ENCODE results near the gene TMEM117.

Gene TMEM117

DNA sequence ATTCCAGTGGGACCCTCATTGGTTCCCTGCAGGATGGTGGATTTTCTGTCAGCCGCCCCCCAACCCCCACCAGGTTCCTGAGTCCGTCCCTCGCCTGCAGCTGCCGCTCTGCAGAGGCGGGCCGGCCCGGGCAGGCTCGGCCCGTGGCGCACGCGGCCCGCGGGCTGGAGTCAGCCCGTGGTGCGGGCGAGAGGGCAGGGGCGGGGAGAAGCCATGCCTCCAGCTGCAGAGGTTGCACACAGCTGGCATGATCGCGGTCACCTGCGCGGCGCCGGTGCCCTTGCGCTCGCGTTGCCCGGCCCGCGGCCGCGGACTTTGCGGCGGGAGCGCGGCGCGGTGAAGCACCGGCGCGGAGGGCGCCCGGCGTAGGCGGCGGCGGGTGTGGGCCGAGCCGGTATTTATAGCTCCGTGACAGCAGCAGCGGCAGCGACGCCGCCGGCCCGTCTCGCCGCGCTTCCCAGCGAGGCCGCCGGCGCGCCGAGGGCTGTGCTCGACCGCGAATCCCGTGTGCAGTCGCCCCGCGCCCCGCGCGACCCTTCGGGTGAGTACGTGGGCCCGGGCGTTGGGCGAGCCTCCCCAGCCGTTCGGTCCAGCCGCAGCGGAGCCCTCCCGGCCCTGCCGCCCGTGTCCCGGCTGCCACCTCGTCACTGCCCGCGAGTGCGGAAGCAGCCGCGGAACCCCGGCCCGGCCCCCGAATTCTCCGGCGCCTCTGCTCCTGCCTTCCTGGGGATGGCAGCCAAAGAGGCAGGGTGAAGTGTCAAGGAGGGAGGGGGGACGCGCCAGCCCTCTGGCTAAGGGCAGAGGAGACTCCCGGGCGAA, at the start of gene TMEM117:
TMEM117 (plus strand) TSS at position 426 of the 819 bp plus-strand sequence.
- peak; percentile 86 for DNase-seq

DNA sequence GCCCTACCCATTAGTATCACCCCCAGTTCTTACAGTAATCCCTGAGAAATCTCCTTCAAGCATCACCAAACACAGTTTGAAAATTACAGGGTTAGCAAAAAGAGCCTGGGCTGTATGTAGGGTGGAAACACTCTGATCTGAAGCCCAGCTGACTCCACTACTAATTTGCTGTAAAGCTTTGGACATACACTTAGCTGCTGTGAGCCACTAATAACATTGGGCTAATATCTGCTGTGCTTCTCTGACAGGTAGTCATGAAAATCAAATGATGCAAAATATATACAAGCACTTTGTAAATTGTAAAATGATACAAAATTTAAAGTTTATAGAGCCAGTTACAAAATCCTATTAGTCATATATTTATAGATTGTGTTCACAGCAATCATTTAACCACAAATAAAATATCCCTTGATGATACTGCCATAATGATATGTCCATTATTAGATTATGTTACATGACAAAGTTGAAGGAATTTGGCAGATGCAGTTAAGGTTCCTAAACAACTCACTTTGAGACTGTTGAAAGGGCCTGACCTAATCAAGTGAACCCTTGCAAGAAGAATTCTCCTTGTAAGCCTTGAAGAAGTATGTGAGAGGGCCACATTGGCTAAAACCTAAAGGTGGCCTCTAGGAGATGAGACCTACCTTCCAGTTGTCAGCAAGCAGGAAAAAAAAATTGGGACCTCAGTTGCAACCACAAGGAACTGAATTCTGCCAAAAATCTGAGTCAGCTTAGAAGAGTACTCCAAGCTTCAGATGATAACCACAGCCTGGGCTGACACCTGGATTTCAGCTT, 48.8 kb upstream of the TMEM117 start:
- DNase-seq = no peak

- no peak for DNase-seq
These were observed 45.9 kb upstream of the TMEM117 start for GRCh38 chr12:43789941-43790340.

GRCh38 chr12:43795716-43796280, 40.1 kb upstream of the TMEM117 start:
- DNase-seq = no peak

GRCh38 chr12:43797561-43798217, 38.2 kb upstream of the TMEM117 start:
- DNase-seq = no peak

DNA sequence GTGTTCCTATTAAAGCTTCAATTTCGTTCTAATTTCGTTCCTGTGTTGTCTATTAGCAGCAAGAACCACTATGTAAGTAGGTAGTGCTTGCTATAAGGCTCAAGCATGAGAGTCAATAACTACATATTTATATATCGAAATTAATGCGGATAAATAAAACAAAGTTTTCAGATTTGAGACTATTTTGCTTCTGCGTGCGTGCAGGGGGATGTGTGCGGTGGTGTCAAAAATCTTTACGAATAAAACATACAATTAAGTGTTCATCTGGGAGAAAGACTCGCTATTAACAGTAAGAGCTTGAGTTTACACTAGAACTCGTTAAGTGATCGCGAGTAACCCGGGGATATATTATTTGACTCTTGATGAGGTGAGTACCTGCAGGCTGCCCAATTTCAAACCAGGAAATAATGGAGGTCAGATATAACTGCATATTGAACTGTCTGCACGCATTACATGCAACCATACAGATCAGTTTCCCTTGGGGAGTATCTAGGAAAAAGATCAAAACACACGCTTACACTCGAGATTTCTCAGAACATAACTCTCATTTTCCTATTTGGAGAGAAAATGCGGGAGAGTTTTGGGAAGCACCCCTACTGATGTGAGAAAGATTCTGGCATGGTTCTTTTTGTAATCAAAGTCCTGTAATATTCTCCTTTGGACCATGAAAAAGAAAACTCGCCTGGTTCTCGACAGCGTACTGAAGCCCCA, 30.6 kb upstream of the TMEM117 start:
- DNase-seq = no peak

- peak; percentile 95 for DNase-seq
These were observed 29.8 kb upstream of the TMEM117 start, which contains the start of gene TWF1 for GRCh38 chr12:43805860-43806736. Gene TWF1 (minus strand): TSS chr12:43806317. CDS start chr12:43806245, 72 bp downstream.

GRCh38 chr12:43806737-43807072, 29.2 kb upstream of the TMEM117 start:
- no peak for DNase-seq

DNA sequence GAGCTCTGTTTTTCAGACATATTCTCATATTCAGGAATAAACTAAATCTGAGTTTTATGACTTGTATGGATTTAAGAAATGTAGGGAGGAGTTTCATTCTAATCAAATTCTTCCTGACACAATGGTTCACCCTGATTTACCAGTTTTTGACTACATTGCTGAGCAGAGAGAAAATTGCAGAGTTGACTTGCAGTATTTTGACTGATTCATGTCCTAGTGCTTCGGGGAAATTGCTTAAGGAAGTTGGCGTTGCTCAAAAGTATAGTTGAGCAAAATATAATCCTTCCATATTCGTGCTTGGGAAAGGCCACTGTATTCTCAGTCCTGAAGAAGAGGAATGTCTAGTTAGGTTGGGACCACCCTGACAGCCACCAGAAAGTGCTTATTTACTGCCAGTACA, 28.5 kb upstream of the TMEM117 start:
- DNase-seq = no peak

DNA sequence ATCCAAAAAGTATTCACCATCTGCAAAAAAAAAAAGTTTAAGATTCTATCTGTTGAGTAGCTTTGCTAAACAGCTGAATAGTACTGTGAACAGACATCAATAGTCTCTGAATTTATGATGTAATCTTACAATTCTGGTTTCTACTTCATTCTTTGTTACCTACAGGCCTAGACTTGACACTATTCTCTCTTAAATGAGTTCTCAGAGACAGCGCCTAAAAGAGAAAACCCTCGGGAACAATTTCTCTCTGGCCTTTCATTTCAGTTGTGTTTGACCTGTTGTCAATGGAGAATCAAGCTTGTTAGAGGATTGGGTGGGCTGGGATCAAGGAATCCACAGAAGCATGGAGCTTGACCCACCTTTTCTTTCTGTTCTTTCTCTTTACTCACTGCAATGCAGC, 23.8 kb upstream of the TMEM117 start:
- no peak for DNase-seq

DNA sequence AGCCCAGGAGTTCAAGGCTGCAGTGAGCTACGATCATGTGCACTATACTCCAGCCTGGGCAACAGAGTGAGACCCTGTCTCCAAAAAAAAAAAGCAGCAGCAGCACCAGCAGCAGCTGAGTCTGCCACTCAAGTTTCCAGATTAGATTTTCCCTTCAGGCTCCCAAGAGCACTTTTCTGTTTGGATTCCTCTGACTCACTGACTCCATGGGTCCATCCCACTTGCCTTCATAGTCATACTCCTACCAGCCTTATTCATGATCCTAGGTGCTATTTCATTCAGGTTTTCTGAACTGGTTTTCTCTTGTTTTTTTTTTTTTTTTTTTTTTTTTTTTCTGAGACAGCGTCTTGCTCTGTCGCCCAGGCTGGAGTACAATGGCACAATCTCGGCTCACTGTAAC, 23.0 kb upstream of the TMEM117 start:
- no peak for DNase-seq

- DNase-seq = no peak
These were observed 20.5 kb upstream of the TMEM117 start for GRCh38 chr12:43815416-43815815.

DNA sequence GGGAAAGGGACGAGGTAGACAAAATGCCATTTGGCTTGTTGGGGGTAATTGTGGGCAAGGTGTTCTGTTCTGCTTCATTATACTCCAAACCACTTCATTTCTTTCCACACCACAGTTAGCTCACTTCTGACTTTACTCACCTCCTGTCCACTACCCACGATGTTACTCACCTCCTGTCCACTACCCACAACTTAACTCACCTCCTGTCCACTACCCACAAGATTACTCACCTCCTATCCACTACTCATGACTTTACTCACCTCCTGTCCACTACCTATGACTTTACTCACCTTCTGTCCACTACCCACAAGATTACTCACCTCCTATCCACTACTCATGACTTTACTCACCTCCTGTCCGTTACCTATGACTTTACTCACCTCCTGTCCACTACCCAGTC, 19.7 kb upstream of the TMEM117 start:
- no peak for DNase-seq

DNA sequence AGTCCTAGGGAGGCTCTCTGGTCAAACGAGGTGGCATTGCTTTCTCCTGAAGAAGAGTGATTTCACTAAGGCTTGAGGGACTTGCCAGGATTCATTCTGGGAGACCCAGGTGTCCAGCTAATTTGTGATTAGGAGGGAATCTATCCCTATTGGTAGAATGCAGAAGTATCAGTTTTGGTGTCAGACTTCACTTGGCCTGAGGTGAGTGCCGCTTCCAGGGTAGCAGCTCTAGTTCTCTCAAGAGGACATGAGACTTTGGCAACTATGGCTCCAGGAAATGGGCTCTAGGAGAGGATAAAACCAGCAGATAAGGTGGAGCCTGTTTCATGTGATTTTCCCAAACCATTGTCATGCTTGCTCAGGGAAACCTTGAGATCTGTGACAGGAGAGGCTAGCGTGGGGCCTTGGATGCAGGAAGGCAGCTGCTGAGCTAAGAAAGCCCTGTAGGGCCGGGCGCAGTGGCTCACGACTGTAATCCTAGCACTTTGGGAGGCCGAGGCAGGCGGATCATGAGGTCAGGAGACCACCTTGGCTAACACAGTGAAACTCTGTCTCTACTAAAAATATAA, 11.6 kb upstream of the TMEM117 start:
- no peak for DNase-seq

DNA sequence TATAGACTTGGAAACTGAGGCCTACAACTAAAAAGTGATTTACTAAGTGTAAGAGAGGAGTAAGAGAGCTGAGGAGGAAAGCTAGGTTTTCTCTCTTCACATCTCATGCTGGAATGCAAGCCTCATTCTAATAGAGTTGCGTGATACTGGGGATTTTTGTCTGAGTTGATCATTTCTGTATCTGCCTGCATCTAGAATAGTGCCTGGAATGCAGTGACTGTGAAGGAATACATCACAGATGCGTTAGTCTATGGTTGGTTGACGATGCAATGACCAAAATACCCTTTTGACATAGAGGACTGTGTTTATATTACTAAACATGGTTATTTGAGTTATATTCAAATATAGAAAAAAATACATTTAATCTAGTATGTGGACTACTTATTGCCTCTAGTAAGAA, 9.2 kb upstream of the TMEM117 start:
- no peak for DNase-seq

- no peak for DNase-seq
These were observed 8.8 kb upstream of the TMEM117 start for GRCh38 chr12:43827093-43827492.

GRCh38 chr12:43832463-43833168, 3.3 kb upstream of the TMEM117 start:
- no peak for DNase-seq

- DNase-seq = no peak
These were observed 621 bp upstream of the TMEM117 start for GRCh38 chr12:43835264-43835655.

DNA sequence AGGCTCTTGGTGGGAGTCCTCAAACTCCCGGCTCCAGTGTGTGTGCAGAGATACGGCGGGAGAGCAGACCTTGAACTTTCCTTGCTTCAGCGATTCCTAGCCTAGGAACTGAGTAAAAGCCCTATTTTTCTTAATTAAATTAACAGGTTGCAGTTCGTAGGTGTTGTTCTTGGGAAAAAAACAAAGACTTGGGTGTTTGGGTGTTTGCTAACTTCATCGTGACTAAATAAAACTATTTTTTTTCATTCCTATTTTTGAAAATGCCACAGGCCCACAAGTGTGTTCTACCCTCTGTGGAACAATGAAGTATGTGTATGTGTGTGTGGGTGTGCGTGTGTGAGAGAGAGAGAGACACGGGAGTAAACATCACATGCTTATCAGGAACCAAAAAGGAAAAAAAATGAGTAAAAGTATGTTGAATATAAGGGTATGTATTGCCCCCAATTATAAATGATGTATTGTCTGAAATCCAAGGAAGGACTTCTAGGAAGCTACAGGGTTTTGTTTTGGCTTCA, 651 bp downstream of the TMEM117 start:
- no peak for DNase-seq

GRCh38 chr12:43840338-43840737, 4.5 kb downstream of the TMEM117 start:
- DNase-seq = no peak

All from activated effector memory CD4-positive, alpha-beta T cell treated with anti-CD3 and anti-CD28 coated beads, Interleukin-2, amount 50 U/mL, for 16 hours (primary cell).